Epithelial cell of esophagus (primary cell): Measurements from ENCODE around the gene NDUFA11.

Experiments used
- DNase-seq: peaks from one replicate; pipeline ENCODE4 v3.0.0; 2010; ENCODE audit warnings: low read depth
- H3K4me3 ChIP-seq: 2 replicates; pipeline ENCODE4 v1.5.1; 2011; ENCODE audit warnings: mild to moderate bottlenecking, low read length, control low read depth
- CTCF ChIP-seq: IDR thresholded peaks from 2 replicates; pipeline ENCODE4 v1.5.1; 2011; ENCODE audit warnings: low read depth, mild to moderate bottlenecking, low read length, control low read depth, inconsistent platforms; ENCODE audit not compliant: insufficient read depth; ENCODE audit errors: missing control alignments

Gene NDUFA11

GRCh38 chr19:5903056-5903623 is 450 bp downstream of the NDUFA11 start:
- TF ChIP-seq CTCF: no peak
- DNase-seq: no peak
- H3K4me3 ChIP-seq: peak overlapping the region; percentile 100

GRCh38 chr19:5900976-5901375 is 2.6 kb downstream of the NDUFA11 start:
- DNase-seq: no peak
- no peak for TF ChIP-seq CTCF
- H3K4me3 ChIP-seq: no peak overlapping the region

GRCh38 chr19:5899728-5900526 is 3.7 kb downstream of the NDUFA11 start:
- no peak for TF ChIP-seq CTCF
- no peak overlapping the region for H3K4me3 ChIP-seq
- no peak for DNase-seq

GRCh38 chr19:5897189-5897969 is 6.2 kb downstream of the NDUFA11 start:
- no peak for TF ChIP-seq CTCF
- DNase-seq: no peak
- H3K4me3 ChIP-seq: no peak overlapping the region

GRCh38 chr19:5896365-5897076 is 7.1 kb downstream of the NDUFA11 start:
- no peak for DNase-seq
- H3K4me3 ChIP-seq: no peak overlapping the region
- no peak for TF ChIP-seq CTCF

- TF ChIP-seq CTCF: no peak
- H3K4me3 ChIP-seq: no peak overlapping the region
- DNase-seq: no peak
Observed at GRCh38 chr19:5895890-5896289, 7.7 kb downstream of the NDUFA11 start.
